COLO668 (cell line): ENCODE data around the gene GSDMA.

Source experiments
- DNase-seq: peaks from one replicate; lab custom pipeline; 2025; ENCODE audit not compliant: unreplicated experiment; lab: John Stamatoyannopoulos, UW

The GSDMA gene, protein sequence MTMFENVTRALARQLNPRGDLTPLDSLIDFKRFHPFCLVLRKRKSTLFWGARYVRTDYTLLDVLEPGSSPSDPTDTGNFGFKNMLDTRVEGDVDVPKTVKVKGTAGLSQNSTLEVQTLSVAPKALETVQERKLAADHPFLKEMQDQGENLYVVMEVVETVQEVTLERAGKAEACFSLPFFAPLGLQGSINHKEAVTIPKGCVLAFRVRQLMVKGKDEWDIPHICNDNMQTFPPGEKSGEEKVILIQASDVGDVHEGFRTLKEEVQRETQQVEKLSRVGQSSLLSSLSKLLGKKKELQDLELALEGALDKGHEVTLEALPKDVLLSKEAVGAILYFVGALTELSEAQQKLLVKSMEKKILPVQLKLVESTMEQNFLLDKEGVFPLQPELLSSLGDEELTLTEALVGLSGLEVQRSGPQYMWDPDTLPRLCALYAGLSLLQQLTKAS

DNA sequence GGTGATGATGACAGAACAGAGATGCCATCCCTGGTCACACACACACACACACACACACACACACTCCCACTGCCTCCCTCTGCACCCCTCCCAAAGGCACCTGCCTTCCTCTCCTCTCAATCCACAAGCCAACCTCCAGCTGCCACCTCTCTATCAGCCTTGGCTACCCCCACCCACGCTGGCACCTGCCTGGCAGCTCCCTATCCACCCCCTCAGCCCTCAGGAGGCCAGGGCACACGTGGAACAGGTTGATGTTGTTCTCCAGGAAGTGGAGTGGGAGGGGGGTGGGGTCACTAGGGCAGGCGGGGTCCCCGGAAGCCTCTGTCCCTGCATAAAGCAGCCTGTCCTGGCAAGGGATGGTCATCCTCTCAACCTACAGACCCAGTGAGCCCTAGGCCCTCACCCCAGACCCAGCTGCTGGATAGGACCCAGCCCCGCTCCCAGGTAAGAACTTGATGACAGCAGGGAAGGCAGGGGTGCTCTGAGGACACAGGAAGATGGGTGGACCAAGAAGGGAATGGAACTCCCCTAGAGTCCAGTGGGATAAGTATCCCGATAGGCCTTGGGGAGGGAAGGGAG, at the start of gene GSDMA:
GSDMA (plus strand) TSS at position 363 of the 579 bp plus-strand sequence. CDS start 2,684 bp downstream, outside the sequence.
- peak; percentile 64 for DNase-seq

DNA sequence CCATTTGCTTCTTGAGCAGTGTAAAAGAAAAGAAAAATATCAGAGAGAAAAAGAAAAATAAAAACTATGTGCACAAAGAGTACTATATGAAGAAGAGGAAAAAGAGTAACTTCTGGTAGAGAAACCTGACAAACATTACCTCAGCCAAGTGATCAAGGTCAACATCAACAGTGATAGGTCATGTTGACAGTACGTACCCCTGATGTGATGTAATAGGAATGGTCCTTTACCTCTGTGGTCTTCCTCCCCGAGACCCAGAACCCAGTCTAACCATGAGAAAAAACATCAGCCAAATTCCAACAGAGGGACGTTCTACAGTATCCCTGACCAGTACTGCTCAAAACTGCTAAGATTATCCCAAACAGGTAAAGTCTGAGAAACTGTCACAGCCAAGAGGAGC, 48.8 kb upstream of the GSDMA start:
- DNase-seq = no peak

DNA sequence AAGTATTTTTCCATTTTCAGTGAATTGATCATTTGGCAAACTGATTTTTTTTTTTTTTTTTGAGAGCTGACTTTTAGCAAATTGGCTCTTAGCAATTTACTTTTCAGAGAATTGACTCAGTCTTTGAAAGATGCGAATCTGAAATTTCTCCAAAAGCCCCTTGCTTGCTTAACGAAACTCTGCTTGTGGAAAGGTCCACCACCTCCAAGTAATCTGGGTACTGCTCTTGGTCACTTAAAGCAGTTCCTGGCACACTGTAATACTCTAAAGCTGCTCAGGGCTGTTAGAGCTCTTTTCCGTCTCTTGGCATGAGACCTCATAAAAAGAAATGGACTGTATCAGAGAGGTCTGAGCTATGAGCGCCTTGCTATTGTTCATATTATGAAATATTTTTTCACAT, 47.2 kb upstream of the GSDMA start:
- DNase-seq = no peak

DNA sequence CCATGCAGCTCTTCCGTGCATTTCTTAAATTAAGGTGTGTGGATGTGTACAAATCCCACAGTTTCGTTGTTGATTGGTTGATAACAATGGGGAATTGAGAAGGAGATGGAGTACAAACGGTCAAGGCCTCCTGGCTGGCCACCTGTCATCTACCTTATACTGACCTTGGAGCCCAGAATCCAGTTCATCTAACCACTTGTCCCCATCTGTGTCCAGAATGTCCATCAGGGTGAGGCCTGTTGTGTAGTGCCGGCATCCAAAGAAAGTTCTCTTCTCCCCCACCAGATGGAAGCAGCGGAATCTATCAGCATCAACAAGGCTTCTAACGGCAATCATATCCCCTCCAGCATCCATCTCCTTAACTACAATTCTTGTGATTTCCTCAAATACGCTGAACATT, 45.9 kb upstream of the GSDMA start:
- DNase-seq = no peak

DNA sequence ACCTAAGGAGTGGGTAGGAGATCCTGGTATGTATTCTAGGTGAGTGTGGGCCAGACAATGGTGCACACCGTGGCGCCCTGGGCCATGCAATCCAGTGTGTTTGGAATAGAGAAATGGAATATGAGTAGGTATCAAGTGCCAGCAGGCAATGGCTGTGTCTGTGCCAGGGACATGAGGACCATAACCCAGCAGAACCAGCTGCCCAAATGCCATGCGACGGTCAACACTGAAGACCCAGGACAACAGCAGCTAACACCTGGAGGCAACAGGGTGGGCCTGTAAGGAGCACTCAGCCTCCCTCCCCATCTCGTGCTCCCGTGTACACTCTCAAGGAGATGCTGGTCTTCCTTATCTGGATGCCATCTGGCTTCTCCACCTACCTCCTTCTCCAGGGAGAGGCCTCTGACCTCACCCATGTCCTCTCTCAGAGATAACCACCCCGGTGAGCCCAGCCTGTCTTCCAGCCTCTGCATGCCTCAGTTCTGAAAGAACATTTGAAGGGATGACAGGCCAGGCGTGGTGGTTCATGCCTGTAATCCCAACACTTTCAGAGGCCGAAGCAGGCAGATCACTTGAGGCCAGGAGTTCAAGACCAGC, 43.6 kb upstream of the GSDMA start:
- no peak for DNase-seq

DNA sequence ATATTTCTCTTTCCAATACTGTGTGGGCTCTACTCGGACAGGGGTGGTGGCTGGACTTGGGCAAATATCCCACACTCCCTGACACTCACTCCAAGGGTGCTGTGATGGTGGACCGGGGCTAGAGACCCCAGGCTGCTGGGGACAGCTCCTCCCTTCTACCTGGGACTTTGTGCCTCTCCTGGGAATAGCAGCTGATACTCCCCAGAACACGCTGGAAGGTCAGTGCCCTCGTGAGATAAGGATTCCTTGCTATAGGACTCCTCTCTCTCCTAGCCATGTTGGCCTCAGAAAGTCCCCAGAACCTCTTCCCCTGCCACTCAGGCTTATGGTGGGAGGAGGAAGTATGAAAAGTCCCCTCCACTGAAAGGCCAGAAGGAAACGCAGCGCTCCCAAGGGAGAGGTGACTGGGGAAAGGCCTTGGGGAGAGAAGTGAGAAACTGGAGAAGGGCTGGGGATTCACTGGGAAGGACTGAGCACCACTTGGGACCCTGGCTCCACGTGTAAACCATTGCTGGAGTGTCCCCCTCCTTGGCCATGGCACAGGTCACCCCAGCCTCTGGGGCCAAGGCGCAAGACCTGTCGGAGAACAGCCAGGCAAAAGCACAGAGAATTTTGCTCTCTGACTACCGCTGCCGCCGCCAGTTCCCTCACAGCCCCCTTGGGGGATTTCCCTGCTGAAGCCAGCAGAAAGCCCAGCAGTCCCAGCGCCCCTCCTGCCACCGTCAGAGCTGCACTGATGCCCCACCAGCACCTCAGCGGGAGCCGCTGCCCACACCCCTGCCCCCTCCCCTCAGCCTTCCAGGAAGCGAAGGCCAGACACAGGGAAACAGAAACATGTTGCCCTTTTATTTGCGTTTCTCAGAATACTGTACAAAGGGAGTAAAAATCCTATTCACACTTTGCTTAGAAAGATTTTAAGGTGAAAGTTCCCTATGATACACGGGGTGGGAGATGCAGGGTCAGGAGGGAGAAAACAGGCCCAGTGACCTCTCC, 42.3 kb upstream of the GSDMA start:
- DNase-seq = no peak

DNA sequence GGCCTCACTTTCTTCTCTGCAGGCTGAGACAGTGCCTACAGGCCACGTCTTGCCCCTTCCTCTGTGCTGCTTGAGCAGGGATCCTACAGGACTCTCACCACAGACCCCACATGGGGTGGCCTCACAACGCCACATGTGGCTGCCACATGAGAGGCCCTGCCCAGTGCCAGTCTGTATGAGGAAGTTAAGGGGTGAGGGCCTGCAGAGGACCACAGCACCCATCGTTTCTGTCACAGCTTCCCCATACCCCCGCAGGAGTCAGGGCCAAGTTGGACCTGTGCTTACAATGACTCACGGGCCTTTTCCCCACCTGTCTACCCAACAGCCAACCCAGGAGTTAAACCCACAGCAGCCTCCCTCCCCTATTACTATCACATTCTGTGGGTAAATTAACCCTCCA, 41.5 kb upstream of the GSDMA start:
- no peak for DNase-seq

DNA sequence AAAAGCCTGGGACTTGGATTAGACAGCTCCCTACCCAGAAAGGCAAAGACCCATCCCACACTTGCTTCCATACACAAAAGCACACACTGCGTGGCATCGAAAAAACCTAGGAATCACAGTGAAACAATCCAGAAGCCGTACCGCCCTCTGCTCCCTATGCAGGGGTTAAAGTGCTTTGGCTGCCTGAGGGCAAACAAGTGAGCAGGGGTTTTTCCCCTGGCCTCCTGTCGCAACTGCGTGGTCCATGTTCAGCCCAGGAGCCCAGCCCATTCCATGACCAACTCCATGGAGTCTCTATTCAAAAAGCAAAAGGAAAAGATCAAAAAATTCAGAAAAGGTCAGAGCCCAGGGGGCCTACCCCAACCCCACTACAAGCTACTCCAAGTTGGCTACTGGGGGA, 40.8 kb upstream of the GSDMA start:
- DNase-seq = no peak

DNA sequence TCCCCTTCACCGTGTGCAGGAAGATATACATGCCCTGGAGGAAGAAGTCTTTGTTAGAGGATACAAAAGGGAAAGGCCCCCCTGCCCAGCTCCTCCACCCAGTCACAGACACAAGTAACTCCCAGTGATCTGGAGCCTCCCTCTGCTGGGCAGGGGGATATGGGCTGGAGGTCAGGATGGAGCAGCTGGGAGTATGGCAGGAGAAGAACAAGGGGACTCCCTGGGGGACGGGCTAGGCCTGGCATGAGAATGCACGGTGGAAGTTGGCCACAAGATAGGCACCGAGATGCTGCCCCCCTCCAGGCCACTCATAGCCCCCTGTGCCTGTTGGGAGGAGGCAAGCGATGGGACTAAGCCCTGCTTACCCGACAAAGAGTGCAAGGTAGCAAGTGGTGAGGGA, 39.6 kb upstream of the GSDMA start:
- DNase-seq = no peak

DNA sequence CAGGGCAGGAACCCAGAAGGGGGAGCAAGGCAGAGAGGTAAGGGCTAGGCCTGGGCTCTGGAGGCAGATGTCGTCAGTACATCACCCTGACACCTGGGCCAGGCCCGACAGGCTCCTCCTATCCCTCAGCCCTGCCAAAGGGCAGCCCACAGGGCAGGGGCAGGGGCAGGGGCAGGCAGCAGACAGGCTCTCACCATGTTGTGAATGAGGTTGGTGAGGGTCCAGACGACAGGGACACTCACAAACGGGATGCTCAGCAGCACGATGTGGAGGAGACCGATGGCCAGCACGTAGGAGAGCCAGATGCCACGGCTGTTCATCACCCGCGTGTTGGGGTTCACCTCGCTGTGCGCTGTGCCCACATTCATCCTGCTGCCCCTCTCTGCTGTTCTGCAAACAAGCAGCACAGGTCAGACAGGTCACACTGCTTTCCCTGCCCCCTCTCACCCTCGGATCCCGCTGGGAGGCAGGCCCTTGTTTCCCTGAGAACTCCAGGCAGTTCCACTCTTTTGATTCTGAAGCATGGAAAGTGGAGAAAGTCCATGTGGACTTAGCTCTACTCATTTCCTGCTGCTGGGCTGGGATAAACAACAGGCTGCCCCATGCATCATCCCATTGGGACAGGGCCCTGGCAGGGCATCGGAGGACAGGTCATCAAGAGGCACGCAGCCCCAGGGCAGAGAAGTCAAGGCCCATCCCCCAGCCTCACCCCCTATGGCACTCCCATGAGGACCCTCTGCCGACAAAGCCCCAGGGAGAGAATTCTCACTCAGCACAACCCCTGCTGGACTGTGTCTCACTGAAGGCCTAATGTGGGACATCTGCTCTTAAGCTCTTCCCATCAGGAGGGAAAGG, 38.7 kb upstream of the GSDMA start:
- DNase-seq = no peak

DNA sequence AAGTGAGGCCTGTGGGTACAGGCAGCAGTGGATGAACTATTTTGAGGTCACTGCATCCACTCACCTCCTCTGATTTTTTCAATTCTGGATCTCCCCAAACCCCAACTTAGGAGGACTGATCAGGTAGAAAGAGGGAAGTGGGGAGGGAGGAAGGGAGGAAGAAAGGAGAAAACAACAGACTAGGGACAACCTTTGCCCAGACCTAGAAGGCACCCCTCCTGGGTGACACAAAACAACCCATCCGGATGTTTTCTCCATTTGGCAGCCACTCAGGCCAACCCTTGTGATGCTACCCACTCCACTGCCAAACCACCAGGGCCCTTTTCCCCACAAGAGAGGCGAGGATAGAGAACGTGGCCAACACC, 38.1 kb upstream of the GSDMA start:
- no peak for DNase-seq

DNA sequence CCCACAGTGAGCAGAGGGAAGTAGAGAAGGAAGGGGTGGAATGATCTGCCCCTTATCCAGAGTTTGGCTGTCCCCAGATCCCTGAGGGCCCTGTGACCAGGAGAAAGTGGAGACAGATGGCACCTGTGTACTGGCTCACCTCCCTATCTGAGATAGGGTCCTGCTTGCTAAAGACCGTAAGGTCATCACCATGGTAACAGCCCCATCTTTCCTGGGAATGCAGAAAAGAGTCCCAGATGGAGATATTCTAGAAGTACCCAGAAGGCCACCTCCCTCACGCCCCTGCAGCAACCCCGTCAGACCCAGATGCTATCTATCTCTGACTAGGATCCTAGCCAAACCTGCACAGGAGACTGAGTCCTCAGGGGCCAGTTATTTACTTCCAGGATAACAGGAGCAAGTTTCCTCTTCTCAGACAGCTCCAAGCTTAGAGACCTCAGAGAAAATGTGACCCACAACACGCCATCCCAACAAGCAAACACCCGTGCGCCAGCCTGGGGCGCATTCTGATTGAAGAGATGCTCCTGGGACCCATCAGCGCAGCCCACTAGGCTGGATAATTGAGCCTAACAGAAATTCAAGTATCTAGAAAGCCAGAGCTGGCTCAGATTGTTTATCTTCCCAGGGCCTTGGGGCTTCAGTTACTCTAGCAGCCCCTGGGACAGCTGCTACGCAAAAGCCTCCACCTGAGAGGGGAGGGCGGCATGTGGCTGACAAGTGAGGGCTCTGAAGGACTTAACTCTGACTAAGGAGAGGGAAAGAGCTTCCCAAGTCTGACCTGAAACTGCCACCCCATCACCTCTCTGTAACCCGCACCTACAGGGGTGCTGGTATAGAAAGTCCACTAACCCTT, 37.3 kb upstream of the GSDMA start:
- DNase-seq = no peak

DNA sequence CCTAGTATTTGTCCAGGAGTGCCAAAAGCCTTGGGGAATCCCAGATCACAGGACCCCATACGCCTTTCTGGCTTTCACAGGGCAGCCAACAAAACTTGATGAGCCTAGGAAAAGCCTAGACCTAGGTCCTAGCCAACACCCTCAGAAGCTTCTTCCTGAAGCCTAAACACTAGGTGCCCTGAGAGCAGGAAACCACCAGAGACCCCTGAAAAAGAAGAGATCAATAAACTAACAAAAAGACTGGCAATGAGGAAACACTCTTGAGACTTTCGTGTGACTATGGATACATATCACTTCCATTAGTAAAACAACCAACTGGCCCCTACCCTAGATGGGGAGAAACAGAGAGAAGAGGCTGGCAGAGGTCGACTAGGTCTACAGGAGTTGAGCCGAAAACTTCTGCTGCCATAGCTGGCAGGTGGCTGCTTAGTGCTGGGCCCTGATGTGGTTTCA, 36.6 kb upstream of the GSDMA start:
- DNase-seq = no peak

DNA sequence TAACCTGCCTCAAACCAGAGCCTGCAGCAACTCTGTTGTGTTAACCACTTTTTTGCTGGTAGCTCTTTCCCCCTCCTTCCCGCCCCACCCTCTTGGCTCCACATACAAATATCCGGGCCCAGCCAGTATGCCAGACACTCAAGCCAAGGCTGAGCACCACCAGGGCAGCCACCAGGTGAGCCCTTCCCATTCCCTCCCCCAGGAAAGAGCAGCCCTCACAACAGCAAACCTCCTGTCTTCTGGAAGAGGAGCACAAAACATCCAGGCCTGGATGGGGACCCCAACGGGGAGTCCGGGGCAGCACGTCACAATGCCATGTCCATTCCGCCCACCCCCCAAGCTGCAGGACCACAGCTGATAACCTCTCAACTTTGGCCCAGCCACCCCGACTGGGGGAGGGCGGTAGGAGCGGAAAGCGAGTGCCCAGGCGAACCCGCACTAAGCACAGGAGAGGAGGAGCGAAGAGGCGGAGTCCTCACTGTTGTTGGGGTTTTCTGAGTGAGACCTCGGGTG, 36.2 kb upstream of the GSDMA start:
- peak; percentile 29 for DNase-seq

DNA sequence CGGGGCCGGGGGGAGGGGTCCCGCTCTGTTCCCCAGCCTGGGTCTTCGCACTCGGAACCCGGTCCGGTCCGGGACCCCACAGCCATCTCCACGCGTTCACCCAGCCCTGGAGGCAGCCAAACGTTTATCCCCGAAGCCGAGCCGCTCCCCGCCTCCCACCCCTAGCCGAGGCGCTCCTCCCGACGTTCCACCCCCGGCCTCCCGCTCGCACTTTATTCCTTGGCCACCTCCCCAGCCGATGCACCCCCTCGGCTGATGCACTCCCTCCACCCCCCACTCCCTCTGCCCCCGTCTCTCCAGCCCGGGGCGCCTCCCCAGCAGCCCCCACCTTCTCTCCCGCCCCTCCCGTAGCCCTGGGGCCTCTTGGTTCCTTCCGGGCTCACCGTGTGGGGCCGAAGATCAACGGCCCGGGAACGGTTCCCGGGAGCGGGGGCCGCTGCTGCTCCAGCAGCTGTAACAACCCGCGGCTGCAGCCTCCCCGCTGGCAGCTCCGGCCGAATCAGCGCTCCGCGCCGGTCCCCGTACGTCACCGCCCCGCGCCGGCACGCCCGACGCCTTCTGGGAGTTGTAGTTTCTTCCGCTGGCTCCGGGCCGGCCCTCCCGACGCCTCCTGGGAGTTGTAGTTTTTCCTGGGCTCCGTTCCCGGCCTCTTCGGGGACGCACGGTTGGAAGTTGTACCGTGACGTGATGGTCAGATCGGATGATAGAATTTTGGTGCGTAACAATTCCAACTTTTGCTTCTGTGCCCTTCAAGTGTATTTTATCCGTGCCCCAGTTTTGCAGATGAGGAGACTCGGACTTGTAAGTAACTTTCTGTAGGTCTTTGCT, 35.5 kb upstream of the GSDMA start, which contains the start of the genes LRRC3C and ORMDL3:
LRRC3C (plus strand) TSS at position 632 of the 828 bp plus-strand sequence. CDS start 13,792 bp downstream, outside the sequence.
ORMDL3 (minus strand) TSS at position 501 of the 828 bp plus-strand sequence. CDS start 3,398 bp downstream, outside the sequence.
- DNase-seq = peak; percentile 86

DNA sequence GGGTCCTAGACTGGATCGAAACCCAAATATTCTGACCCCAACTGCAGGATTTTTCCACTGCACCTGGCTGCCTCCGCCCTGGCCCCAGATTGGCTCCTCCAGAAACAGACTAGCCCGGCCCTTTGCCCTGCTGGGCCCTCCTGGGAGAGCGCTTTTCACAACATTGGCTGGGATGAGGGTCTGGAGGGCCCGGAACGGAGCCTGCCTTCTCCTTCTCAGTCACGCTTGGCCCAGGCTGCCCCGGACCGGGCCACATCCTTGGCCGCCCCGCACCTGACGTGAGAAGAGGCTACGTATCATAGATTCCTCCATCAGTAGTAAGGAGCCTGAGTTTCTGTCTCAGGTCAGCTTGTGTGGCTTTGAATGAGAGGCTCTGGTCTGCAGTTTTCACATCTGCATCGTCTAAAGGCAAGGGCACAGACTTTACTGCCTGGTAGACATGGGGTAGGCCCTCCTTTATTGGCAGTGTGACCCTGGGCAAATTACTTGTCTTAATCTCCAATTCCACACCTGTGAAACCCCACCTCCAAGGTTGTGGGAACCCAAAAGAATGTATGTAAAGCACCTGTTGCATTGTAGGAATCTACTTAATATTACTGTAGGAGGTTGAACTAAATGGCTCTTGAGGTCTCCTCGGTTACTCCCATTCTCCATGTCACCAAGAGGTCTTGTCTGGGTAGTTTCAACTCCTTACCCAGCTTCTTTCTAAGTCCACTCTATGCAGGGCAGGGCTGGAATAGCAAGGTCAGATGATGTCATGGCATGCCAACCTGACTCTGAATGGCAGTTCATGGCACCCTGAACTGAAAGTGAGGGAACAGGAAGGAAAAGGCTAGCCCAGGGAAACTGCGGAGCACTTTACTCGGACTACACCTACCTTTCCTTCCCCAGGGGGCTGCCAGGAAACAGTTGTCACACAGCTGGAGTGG, 34.6 kb upstream of the GSDMA start:
- DNase-seq = peak; percentile 26
